KBM-7 (cell line): ENCODE measurements around the gene CDNF.
"Not testable (repeated sequence)": the region's sequence is repeated elsewhere in the genome, so short reads cannot be mapped to it uniquely, and the experiment has no call there.

Source experiments
- DNase-seq: peaks from one replicate; pipeline ENCODE4 v3.0.0-alpha.2; 2015
- in situ Hi-C: fragments of 300-500 bp; cut with MboI; formaldehyde crosslinking; loops from 2 replicates; pipeline ENCODE4 v1.14.3; 2020; ENCODE audit warnings: low sequenced_read_pairs, low pct_unique_long_range_greater_than_20kb, mixed read lengths

The CDNF gene

GRCh38 chr10:14843327-14843988, 5.6 kb upstream of the CDNF start:
- DNase-seq: no peak
- in situ Hi-C loops: loop anchor here (25.0 kb wide), 1 partner anchor 306 kb away; no protein-coding TSS in a partner anchor

- in situ Hi-C loops: loop anchor here (25.0 kb wide), 1 partner anchor 303 kb away; no protein-coding TSS in a partner anchor
- DNase-seq: no peak
These were observed 2.3 kb upstream of the CDNF start for GRCh38 chr10:14840178-14840577.

- peak; percentile 57 for DNase-seq
- in situ Hi-C loops: loop anchor here (25.0 kb wide), 1 partner anchor 302 kb away; no protein-coding TSS in a partner anchor
These were observed 1.5 kb upstream of the CDNF start for GRCh38 chr10:14839305-14839695.

GRCh38 chr10:14838582-14839304, 906 bp upstream of the CDNF start:
- in situ Hi-C loops: loop anchor here (25.0 kb wide), 1 partner anchor 301 kb away; no protein-coding TSS in a partner anchor
- peak; percentile 40 for DNase-seq

GRCh38 chr10:14837003-14837756, 657 bp downstream of the CDNF start:
- in situ Hi-C loops: loop anchor here (25.0 kb wide), 1 partner anchor 300 kb away; no protein-coding TSS in a partner anchor

DNA sequence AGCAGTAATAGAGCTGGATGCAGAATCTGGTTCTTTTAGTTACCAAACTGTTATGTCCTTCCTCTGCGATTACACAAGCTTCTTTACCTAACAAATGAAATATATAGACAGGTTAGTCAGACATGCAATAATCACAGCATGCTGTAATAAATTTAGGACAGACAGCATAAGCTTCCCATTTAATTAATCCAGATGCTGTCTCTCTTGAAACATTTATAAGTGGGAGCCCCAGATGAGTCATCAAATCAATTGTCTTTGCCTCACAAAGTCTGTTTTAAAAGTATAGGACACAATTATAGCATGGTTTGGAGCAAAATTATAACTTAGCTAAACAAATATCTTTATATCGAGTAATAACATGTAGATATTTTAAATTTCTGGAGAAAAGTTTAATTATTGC, 1.6 kb downstream of the CDNF start:
- DNase-seq: no peak
- in situ Hi-C loops: loop anchor here (25.0 kb wide), 1 partner anchor 299 kb away; no protein-coding TSS in a partner anchor

More at GRCh38 chr10:14837003-14837756, 657 bp downstream of the CDNF start:
- DNase-seq: no peak

- in situ Hi-C loops: loop anchor here (25.0 kb wide), 1 partner anchor 296 kb away; no protein-coding TSS in a partner anchor
- no peak for DNase-seq
These were observed 4.7 kb downstream of the CDNF start for GRCh38 chr10:14833106-14833505.

- in situ Hi-C loops: loop anchor here (25.0 kb wide), 1 partner anchor 289 kb away; no protein-coding TSS in a partner anchor
- no peak for DNase-seq
These were observed 11.6 kb downstream of the CDNF start for GRCh38 chr10:14826076-14826829.

GRCh38 chr10:14823966-14824365, 13.9 kb downstream of the CDNF start:
- in situ Hi-C loops: no loop called here
- DNase-seq: no peak

DNA sequence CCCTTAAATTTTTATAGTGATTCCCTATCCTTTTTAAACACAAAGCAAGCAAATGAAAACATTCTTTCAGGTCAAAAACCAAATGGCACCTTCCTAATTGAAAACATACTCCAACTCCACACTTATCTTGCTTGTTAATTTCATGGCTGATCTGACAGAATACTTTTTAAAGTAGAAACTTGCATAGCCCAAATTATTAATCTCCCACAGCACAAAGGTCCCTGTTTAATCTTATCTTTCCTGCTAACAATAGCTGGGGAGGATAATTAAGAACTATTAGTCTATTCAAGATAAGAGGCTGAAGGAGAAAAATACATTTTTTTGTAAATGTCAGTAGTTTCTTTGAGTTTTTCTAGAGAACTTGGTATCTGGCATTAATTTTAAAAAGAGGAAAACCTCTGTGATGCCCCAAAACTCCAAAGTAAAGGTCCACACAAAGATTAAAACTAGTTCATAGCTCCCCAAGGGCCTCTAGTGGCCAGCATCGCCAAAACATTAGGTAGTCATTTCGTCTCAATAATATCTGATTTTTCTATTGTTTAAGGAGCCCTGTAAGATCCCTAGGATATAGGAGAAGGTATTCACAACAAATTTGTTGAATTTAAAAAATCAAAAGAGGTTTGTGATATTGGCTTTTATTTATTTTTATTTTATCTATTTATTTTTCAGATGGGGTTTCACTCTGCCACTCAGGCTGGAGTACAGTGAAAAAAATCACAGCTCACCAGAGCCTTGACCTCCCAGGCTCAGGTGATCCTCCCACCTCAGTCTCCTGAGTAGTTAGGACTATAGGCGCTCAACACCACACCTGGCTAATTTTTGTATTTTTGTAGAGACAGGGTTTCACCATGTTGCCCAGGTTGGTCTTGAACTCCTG, 14.7 kb downstream of the CDNF start:
- in situ Hi-C loops: no loop called here

GRCh38 chr10:14821635-14822375, 16.0 kb downstream of the CDNF start:
- DNase-seq: no peak
- in situ Hi-C loops: no loop called here

More for the DNA sequence above, 14.7 kb downstream of the CDNF start:
- peak; percentile 57 for DNase-seq

DNA sequence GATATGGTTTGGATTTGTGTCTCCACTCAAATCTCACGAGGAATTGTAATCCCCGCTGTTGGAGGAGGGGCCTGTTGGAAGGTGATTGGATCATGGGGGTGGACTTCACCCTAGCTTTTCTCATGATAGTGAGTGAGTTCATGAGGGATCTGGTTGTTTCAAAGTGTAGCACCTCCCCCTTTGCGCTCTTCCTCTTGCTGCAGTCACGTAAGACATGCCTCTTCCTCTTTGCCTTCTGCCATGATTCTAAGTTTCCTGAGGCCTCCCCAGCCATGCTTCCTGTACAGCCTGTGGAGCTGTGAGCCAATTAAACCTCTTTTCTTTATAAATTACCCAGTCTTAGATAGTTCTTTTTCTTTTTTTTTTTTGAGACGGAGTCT, 17.1 kb downstream of the CDNF start:
- DNase-seq: peak; percentile 36
- in situ Hi-C loops: no loop called here

DNA sequence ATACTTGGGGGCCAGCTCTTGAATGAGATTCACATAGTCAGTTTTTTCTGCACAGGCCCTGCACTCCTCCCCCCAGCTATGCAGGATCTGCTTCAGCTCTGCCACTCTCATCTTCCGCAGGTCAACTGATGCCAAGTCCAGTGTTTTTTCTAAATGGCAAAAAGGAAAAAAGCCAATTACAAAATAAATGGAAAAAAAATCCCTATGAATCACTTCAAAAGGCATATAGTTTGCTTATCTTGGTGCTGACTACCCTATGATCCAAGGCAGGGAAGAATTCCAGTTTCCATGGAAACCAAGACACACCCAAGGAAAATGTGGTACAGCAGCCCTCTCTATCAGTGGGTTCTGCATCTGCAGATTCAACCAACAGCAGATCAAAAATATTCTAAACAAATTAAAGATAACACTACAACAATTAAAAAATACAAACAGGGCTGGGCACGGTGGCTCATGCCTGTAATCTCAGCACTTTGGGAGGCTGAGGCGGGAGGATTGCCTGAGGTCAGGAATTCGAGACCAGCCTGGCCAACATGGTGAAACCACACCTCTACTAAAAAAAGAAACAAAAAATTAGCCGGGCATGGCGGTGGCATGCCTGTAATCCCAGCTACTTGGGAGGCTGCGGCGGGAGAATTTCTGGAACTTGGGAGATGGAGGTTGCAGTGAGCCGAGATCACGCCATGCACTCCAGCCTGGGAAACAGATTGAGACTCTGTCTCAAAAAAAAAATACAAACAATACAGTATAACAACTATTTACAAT, 17.6 kb downstream of the CDNF start:
- in situ Hi-C loops: no loop called here

GRCh38 chr10:14816717-14817116, 21.1 kb downstream of the CDNF start:
- DNase-seq, in situ Hi-C loops: not testable (repeated sequence)

More for the DNA sequence above, 17.6 kb downstream of the CDNF start:
- DNase-seq: no peak

GRCh38 chr10:14815681-14816080, 22.2 kb downstream of the CDNF start:
- in situ Hi-C loops: no loop called here
- DNase-seq: no peak

DNA sequence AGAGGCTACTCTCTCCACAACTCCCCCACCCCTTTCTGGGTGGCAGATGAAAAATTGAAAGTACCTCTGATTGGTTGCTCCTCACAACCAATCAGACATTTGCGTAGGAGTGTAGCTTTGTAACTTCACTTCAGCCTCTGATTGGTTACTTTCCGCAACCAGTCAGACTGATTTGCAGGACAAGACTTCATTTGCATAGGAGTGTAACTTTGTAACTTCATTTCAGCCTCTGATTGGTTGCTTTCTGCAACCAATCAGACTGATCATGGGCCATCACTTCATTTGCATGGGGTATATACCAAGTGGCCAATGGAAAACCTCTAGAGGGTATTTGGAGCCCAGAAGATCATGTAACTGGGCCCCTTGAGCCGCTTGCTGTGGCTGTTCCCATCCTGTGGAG, 25.6 kb downstream of the CDNF start:
- DNase-seq: no peak
- in situ Hi-C loops: no loop called here
